ENCODE results near the gene TCP11L2.

DNA sequence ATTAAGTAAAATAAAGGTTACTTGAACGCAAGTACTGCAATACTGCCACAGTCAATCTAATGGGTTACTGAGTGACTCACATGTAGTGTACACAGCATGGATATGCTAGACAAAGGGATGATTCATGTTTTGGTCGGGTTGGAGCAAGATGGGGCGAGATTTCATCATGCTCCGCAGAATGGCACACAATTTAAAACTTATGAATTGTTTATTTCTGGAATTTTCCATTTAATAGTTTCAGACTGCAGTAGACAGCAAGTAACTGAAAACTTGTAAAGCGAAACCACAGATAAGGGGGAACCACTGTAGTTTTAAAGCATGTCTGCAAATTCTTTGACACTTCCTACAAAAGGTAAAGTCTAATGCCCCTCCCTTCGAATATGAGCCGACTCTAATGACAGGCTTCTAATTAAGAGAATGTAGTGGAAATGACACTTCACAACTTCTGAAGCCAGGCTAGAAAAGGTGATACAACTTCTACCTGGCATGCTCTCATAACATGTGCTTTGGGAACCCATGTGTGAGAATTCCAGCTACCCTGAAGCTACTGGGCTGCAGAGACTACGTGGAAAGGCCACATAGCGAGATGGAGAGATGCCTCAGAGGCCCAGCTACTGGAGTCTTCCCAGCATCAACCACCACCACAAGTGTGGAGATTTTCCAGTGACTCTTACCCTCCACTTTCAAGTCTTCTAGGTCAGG is 13.9 kb upstream of the TCP11L2 start:
- TF ChIP-seq EZH2 (IDR thresholded peaks at IDR 0.05; ENCODE audit: borderline replicate concordance, insufficient read depth, low read length, poor library complexity, severe bottlenecking) (no peak), CTCF (IDR thresholded peaks at IDR 0.05; ENCODE audit: poor library complexity, severe bottlenecking) (no peak), POLR2AphosphoS5 (IDR thresholded peaks at IDR 0.05) (no peak), SMC3 (conservative IDR thresholded peaks at IDR 0.05; ENCODE audit: poor library complexity) (no peak)
- TF ChIP-seq, protein P1, sequence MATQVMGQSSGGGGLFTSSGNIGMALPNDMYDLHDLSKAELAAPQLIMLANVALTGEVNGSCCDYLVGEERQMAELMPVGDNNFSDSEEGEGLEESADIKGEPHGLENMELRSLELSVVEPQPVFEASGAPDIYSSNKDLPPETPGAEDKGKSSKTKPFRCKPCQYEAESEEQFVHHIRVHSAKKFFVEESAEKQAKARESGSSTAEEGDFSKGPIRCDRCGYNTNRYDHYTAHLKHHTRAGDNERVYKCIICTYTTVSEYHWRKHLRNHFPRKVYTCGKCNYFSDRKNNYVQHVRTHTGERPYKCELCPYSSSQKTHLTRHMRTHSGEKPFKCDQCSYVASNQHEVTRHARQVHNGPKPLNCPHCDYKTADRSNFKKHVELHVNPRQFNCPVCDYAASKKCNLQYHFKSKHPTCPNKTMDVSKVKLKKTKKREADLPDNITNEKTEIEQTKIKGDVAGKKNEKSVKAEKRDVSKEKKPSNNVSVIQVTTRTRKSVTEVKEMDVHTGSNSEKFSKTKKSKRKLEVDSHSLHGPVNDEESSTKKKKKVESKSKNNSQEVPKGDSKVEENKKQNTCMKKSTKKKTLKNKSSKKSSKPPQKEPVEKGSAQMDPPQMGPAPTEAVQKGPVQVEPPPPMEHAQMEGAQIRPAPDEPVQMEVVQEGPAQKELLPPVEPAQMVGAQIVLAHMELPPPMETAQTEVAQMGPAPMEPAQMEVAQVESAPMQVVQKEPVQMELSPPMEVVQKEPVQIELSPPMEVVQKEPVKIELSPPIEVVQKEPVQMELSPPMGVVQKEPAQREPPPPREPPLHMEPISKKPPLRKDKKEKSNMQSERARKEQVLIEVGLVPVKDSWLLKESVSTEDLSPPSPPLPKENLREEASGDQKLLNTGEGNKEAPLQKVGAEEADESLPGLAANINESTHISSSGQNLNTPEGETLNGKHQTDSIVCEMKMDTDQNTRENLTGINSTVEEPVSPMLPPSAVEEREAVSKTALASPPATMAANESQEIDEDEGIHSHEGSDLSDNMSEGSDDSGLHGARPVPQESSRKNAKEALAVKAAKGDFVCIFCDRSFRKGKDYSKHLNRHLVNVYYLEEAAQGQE (IDR thresholded peaks at IDR 0.05; ENCODE audit: borderline replicate concordance) = no peak

All from neural cell (in vitro differentiated cells).